T-helper 1 cell treated with Interleukin-12 subunit alpha and Interleukin-12 subunit beta and Interleukin-4 antibody, amounts not matched to agents 30 μg/mL and 1 μg/mL, for 36 hours (primary cell): ENCODE data around the gene L1TD1.
"Not testable (repeated sequence)": the region's sequence is repeated elsewhere in the genome, so short reads cannot be mapped to it uniquely, and the experiment has no call there.

Experiments
- H3K27ac Mint-ChIP-seq: one replicate; pipeline ENCODE4 v1.8.0; 2021; ENCODE audit warnings: mild to moderate bottlenecking, mixed read lengths
- H3K27me3 Mint-ChIP-seq: one replicate; pipeline ENCODE4 v1.8.0; 2021; ENCODE audit warnings: low read depth, mixed read lengths
- H3K36me3 Mint-ChIP-seq: one replicate; pipeline ENCODE4 v1.8.0; 2021; ENCODE audit warnings: low read depth, mixed read lengths
- H3K4me1 Mint-ChIP-seq: one replicate; pipeline ENCODE4 v1.8.0; 2021; ENCODE audit warnings: low read depth, mixed read lengths
- H3K4me3 Mint-ChIP-seq: one replicate; pipeline ENCODE4 v1.8.0; 2021; ENCODE audit warnings: mild to moderate bottlenecking, moderate library complexity, mixed read lengths
- H3K9me3 Mint-ChIP-seq: one replicate; pipeline ENCODE4 v1.8.0; 2021; ENCODE audit warnings: mixed read lengths

Gene L1TD1

GRCh38 chr1:62235576-62235975, 40.9 kb downstream of the L1TD1 start:
- Mint-ChIP-seq H3K27me3 (no peaks in the 10 kb centered on the region), H3K4me1 (no peaks in the 10 kb centered on the region), H3K9me3 (no peaks in the 10 kb centered on the region), H3K4me3 (no peak overlapping the region), H3K36me3 (no peaks in the 10 kb centered on the region), H3K27ac (no peak overlapping the region)

GRCh38 chr1:62237361-62237760, 42.7 kb downstream of the L1TD1 start:
- Mint-ChIP-seq H3K36me3 (no peaks in the 10 kb centered on the region), H3K27me3 (no peaks in the 10 kb centered on the region), H3K27ac (no peak overlapping the region), H3K4me3 (no peak overlapping the region), H3K9me3 (no peaks in the 10 kb centered on the region), H3K4me1 (no peaks in the 10 kb centered on the region)

- H3K36me3 Mint-ChIP-seq, result no peaks in the 10 kb centered on the region
These were observed 43.3 kb downstream of the L1TD1 start for GRCh38 chr1:62237950-62238374.

GRCh38 chr1:62238507-62238906, 43.9 kb downstream of the L1TD1 start:
- Mint-ChIP-seq H3K4me1 (no peaks in the 10 kb centered on the region), H3K9me3 (no peaks in the 10 kb centered on the region), H3K36me3 (no peaks in the 10 kb centered on the region), H3K4me3 (no peak overlapping the region), H3K27me3 (no peaks in the 10 kb centered on the region), H3K27ac (no peak overlapping the region)

More at GRCh38 chr1:62237950-62238374, 43.3 kb downstream of the L1TD1 start:
- no peak overlapping the region for H3K4me3 Mint-ChIP-seq
- no peaks in the 10 kb centered on the region for H3K4me1 Mint-ChIP-seq
- H3K9me3 Mint-ChIP-seq, result no peaks in the 10 kb centered on the region
- H3K27me3 Mint-ChIP-seq, result no peaks in the 10 kb centered on the region
- H3K27ac Mint-ChIP-seq, result no peak overlapping the region

- not testable (repeated sequence) for H3K4me3 Mint-ChIP-seq, H3K4me1 Mint-ChIP-seq, H3K9me3 Mint-ChIP-seq, H3K27me3 Mint-ChIP-seq, H3K27ac Mint-ChIP-seq, H3K36me3 Mint-ChIP-seq
These were observed 45.2 kb downstream of the L1TD1 start for GRCh38 chr1:62239652-62240403.

- no peaks in the 10 kb centered on the region for H3K9me3 Mint-ChIP-seq
- H3K36me3 Mint-ChIP-seq, result no peaks in the 10 kb centered on the region
- no peaks in the 10 kb centered on the region for H3K27me3 Mint-ChIP-seq
- H3K4me3 Mint-ChIP-seq, result no peak overlapping the region
- H3K4me1 Mint-ChIP-seq, result no peaks in the 10 kb centered on the region
- H3K27ac Mint-ChIP-seq, result no peak overlapping the region
These were observed 46.2 kb downstream of the L1TD1 start for GRCh38 chr1:62240651-62241370.

GRCh38 chr1:62241371-62242131, 46.9 kb downstream of the L1TD1 start:
- no peaks in the 10 kb centered on the region for H3K4me1 Mint-ChIP-seq
- H3K27me3 Mint-ChIP-seq, result no peaks in the 10 kb centered on the region
- H3K36me3 Mint-ChIP-seq, result no peaks in the 10 kb centered on the region
- no peak overlapping the region for H3K4me3 Mint-ChIP-seq
- no peak overlapping the region for H3K27ac Mint-ChIP-seq
- no peaks in the 10 kb centered on the region for H3K9me3 Mint-ChIP-seq

- H3K9me3 Mint-ChIP-seq, H3K4me1 Mint-ChIP-seq, H3K36me3 Mint-ChIP-seq, H3K27me3 Mint-ChIP-seq, H3K27ac Mint-ChIP-seq, H3K4me3 Mint-ChIP-seq: not testable (repeated sequence)
These were observed 49.7 kb downstream of the L1TD1 start for GRCh38 chr1:62244380-62244779.

GRCh38 chr1:62245201-62245600, 50.6 kb downstream of the L1TD1 start:
- Mint-ChIP-seq H3K9me3 (no peaks in the 10 kb centered on the region), H3K27me3 (peaks cover 3% of the 10 kb centered on the region), H3K36me3 (no peaks in the 10 kb centered on the region), H3K4me3 (no peak overlapping the region), H3K4me1 (no peaks in the 10 kb centered on the region), H3K27ac (no peak overlapping the region)

GRCh38 chr1:62247391-62248168, 52.9 kb downstream of the L1TD1 start:
- Mint-ChIP-seq H3K4me3 (no peak overlapping the region), H3K27ac (no peak overlapping the region), H3K27me3 (peaks cover 3% of the 10 kb centered on the region), H3K4me1 (no peaks in the 10 kb centered on the region), H3K36me3 (no peaks in the 10 kb centered on the region), H3K9me3 (no peaks in the 10 kb centered on the region)

GRCh38 chr1:62250126-62250726, 55.6 kb downstream of the L1TD1 start:
- Mint-ChIP-seq H3K27ac (no peak overlapping the region), H3K9me3 (no peaks in the 10 kb centered on the region), H3K4me1 (no peaks in the 10 kb centered on the region), H3K36me3 (no peaks in the 10 kb centered on the region), H3K4me3 (no peak overlapping the region), H3K27me3 (peaks cover 3% of the 10 kb centered on the region)

GRCh38 chr1:62259551-62259950, 64.9 kb downstream of the L1TD1 start:
- no peaks in the 10 kb centered on the region for H3K9me3 Mint-ChIP-seq

GRCh38 chr1:62260688-62261087, 66.0 kb downstream of the L1TD1 start:
- H3K27ac Mint-ChIP-seq, result no peak overlapping the region
- no peaks in the 10 kb centered on the region for H3K36me3 Mint-ChIP-seq
- H3K9me3 Mint-ChIP-seq, result no peaks in the 10 kb centered on the region
- no peaks in the 10 kb centered on the region for H3K4me1 Mint-ChIP-seq
- no peak overlapping the region for H3K4me3 Mint-ChIP-seq
- peaks cover 6% of the 10 kb centered on the region for H3K27me3 Mint-ChIP-seq

More at GRCh38 chr1:62259551-62259950, 64.9 kb downstream of the L1TD1 start:
- Mint-ChIP-seq H3K27ac (no peak overlapping the region), H3K36me3 (no peaks in the 10 kb centered on the region), H3K4me3 (no peak overlapping the region), H3K4me1 (no peaks in the 10 kb centered on the region), H3K27me3 (peaks cover 6% of the 10 kb centered on the region)
